ENCODE data around the gene ATG2B. TPM values are rescaled to one million over a fixed set of nuclear protein-coding genes. Genes with fewer than 3 reads are reported as not detected.

Gene ATG2B
- total RNA-seq, 2 donors from 2014 or later: 29.1 to 47.4 TPM

DNA sequence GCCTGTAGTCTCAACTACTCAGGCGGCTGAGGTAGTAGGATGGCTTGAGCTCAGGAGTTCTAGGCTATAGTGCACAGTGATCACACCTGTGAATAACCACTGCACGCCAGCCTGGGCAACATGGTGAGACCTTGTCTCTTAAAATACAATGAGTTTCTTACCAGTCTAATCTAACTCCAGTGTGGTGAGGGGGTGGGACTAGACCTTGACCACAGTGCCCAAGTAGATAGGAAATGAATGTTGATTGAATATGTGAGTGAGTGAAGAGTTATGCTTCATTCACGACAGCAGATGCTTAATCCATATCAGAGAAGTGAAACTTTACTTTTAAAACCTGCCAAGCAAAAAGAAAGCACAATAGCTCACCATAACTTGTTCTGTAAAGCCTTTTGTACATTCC lies 17.6 kb upstream of the ATG2B start:
- Histone ChIP-seq H3K27me3 (replicated peaks; ENCODE audit: insufficient read depth) (no peaks in the 10 kb centered on the region), H3K4me3 (no peak overlapping the region), H3K27ac (no peak overlapping the region), H3K36me3 (peaks cover 3% of the 10 kb centered on the region), H3K4me1 (ENCODE audit: control insufficient read depth in 1 of 2, low read depth in 2 of 2) (no peaks in the 10 kb centered on the region), H3K9me3 (no peaks in the 10 kb centered on the region)
- ATAC-seq (ENCODE audit: insufficient number of reproducible peaks, low FRiP score, low read depth) (no peak), DNase-seq (ENCODE audit: low spot score) (no peak)
- TF ChIP-seq, protein P1, sequence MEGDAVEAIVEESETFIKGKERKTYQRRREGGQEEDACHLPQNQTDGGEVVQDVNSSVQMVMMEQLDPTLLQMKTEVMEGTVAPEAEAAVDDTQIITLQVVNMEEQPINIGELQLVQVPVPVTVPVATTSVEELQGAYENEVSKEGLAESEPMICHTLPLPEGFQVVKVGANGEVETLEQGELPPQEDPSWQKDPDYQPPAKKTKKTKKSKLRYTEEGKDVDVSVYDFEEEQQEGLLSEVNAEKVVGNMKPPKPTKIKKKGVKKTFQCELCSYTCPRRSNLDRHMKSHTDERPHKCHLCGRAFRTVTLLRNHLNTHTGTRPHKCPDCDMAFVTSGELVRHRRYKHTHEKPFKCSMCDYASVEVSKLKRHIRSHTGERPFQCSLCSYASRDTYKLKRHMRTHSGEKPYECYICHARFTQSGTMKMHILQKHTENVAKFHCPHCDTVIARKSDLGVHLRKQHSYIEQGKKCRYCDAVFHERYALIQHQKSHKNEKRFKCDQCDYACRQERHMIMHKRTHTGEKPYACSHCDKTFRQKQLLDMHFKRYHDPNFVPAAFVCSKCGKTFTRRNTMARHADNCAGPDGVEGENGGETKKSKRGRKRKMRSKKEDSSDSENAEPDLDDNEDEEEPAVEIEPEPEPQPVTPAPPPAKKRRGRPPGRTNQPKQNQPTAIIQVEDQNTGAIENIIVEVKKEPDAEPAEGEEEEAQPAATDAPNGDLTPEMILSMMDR (IDR thresholded peaks at IDR 0.05): no peak

DNA sequence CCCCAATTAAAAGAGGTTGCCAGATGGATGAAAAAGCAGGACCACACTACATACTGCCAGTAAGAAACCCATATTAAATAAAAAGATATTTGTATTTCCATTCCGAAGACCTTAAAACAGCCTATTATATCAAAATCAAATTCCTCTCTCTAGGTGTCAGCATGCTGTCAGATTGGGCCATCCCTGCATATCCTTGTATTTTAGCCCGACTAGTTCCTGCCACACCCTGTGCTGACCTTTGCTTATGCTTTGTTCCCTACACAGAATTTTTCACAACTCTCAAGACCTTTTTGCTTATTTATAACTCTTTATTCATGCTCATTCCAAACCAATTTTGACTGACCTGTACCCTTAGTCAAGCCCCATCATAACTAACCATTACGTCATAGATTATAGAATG lies 13.0 kb upstream of the ATG2B start:
- TF ChIP-seq, protein P1 (IDR thresholded peaks at IDR 0.05): no peak
- Histone ChIP-seq H3K36me3 (no peaks in the 10 kb centered on the region), H3K9me3 (no peaks in the 10 kb centered on the region), H3K27me3 (replicated peaks; ENCODE audit: insufficient read depth) (no peaks in the 10 kb centered on the region), H3K27ac (no peak overlapping the region), H3K4me3 (no peak overlapping the region), H3K4me1 (ENCODE audit: control insufficient read depth in 1 of 2, low read depth in 2 of 2) (no peaks in the 10 kb centered on the region)
- no peak for ATAC-seq (ENCODE audit: insufficient number of reproducible peaks, low FRiP score, low read depth)
- no peak for DNase-seq (ENCODE audit: low spot score)

DNA sequence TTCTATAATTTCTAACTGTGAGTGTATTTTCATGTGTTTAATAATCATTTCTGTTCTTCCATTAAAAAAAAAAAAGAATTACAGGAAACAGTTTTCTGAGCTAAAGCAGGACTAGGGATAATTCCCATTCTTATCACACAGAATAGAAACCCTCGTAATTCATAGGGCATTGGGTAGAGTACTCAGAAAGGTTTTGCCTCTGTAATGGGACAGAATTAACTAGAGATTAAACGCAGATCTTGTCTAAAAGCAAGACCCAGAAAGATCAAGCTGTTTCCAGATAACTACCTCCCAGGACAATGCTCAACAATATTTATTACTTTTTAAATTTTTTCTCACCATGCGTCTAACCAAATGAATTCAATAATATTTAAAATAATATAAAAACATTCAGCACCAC lies 10.4 kb upstream of the ATG2B start:
- Histone ChIP-seq H3K9me3 (no peaks in the 10 kb centered on the region), H3K36me3 (no peaks in the 10 kb centered on the region), H3K27ac (no peak overlapping the region), H3K4me3 (no peak overlapping the region), H3K27me3 (replicated peaks; ENCODE audit: insufficient read depth) (no peaks in the 10 kb centered on the region), H3K4me1 (ENCODE audit: control insufficient read depth in 1 of 2, low read depth in 2 of 2) (no peaks in the 10 kb centered on the region)
- DNase-seq (ENCODE audit: low spot score) (no peak), ATAC-seq (ENCODE audit: insufficient number of reproducible peaks, low FRiP score, low read depth) (no peak)
- TF ChIP-seq, protein P1 (IDR thresholded peaks at IDR 0.05): no peak

DNA sequence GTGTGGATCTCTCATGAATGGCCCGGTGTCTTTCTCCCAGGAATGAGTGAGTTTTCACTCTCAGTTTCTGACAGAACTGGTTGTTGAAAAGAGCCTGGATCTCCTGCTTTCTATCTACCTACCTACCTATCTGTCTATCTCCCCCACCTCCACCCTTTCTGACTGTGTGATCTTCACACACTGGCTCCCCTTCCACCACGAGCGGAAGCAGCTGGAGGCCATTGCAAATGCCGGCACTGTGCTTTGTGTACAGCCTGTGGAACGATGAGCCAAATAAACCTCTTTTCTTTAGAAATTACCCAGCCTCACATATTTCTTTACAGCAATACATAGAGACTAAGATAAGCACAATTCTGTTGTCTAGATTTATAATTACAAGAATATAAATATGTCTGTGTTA lies 7.4 kb upstream of the ATG2B start:
- TF ChIP-seq, protein P1 (IDR thresholded peaks at IDR 0.05): no peak
- H3K9me3 ChIP-seq: no peaks in the 10 kb centered on the region
- no peaks in the 10 kb centered on the region for H3K36me3 ChIP-seq
- no peaks in the 10 kb centered on the region for H3K27me3 ChIP-seq (replicated peaks; ENCODE audit: insufficient read depth)
- H3K4me1 ChIP-seq (ENCODE audit: control insufficient read depth in 1 of 2, low read depth in 2 of 2): no peaks in the 10 kb centered on the region
- no peak overlapping the region for H3K27ac ChIP-seq
- ATAC-seq (ENCODE audit: insufficient number of reproducible peaks, low FRiP score, low read depth) (no peak), DNase-seq (ENCODE audit: low spot score) (no peak)
- no peak overlapping the region for H3K4me3 ChIP-seq

DNA sequence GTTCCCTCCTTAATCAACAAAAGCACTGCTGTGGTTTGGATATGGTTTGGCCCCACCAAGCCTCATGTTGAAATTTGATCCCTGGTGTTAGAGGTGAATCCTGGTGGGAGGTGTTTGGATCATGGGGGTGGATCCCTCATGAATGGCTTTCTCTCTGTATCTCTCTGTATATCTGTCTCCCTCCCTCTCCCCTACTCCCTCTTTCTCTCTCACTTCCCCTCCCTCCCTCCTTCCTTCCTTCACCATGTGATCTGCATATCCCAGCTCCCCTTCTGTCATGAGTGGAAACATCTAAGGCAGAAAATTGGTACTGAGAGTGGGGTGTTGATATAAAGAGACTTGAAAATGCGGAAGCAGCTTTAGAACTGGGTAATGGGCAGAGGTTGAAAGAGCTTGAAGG lies 5.4 kb upstream of the ATG2B start:
- peaks cover 9 to 11% of the 10 kb centered on the region in 2 donors for H3K4me1 ChIP-seq (ENCODE audit: control insufficient read depth in 1 of 2, low read depth in 2 of 2)
- ATAC-seq (ENCODE audit: insufficient number of reproducible peaks, low FRiP score, low read depth): no peak

More for the DNA sequence above, 5.4 kb upstream of the ATG2B start:
- Histone ChIP-seq H3K36me3 (no peaks in the 10 kb centered on the region), H3K27me3 (replicated peaks; ENCODE audit: insufficient read depth) (no peaks in the 10 kb centered on the region), H3K9me3 (no peaks in the 10 kb centered on the region), H3K27ac (no peak overlapping the region), H3K4me3 (no peak overlapping the region)
- no peak for DNase-seq (ENCODE audit: low spot score)
- TF ChIP-seq, protein P1 (IDR thresholded peaks at IDR 0.05): no peak

All from thoracic aorta (tissue), 2 donors.